ENCODE measurements around the gene RUNDC3A.

- TF ChIP-seq EZH2 (IDR thresholded peaks at IDR 0.05; ENCODE audit: borderline replicate concordance, low read length) (no peak), CTCF (IDR thresholded peaks at IDR 0.05; ENCODE audit: low read length) (no peak)
These were observed 41.8 kb upstream of the RUNDC3A start for GRCh38 chr17:44266402-44267164.

Measured in OCI-LY1 (cell line).